Large intestine (tissue), 3 donors: ENCODE data around the gene MTMR11. TPM values are rescaled to one million over a fixed set of nuclear protein-coding genes. Genes with fewer than 3 reads are reported as not detected.
"Not testable (repeated sequence)": the region's sequence is repeated elsewhere in the genome, so short reads cannot be mapped to it uniquely, and the experiment has no call there.

Experiments used
- DNase-seq, 2 donors: peaks; one replicate each; pipeline versions ENCODE4 v3.0.0 to v3.0.0-alpha.2; 2013
- H3K27ac ChIP-seq: one replicate; pipeline ENCODE4 v1.5.1; 2013; ENCODE audit warnings: low read length
- H3K27me3 ChIP-seq: 2 replicates; pipeline ENCODE4 v1.6.1; 2013; ENCODE audit warnings: low read length; ENCODE audit not compliant: control insufficient read depth, insufficient read depth
- H3K36me3 ChIP-seq: 2 replicates; pipeline ENCODE4 v1.6.1; 2013; ENCODE audit warnings: low read length; ENCODE audit not compliant: control insufficient read depth, insufficient read depth
- H3K4me1 ChIP-seq: one replicate; pipeline ENCODE4 v1.6.1; 2013; ENCODE audit warnings: low read length; ENCODE audit not compliant: control insufficient read depth, insufficient read depth
- H3K4me3 ChIP-seq: one replicate; pipeline ENCODE4 v1.5.1; 2013; ENCODE audit warnings: low read length
- H3K9me3 ChIP-seq: one replicate; pipeline ENCODE4 v1.6.1; 2013; ENCODE audit warnings: mild to moderate bottlenecking, low read depth, low read length, moderate library complexity; ENCODE audit not compliant: control insufficient read depth
- WGBS: methylation state at CpG from one replicate; pipeline ENCODE4 v1.1.5; 2013; ENCODE audit warnings: low lambda C conversion rate; ENCODE audit not compliant: insufficient coverage; 5-methylcytosine and 5-hydroxymethylcytosine counted together
- polyA plus RNA-seq: library from polyadenylated mRNA; unstranded; fragments of 120-200 nt; gene quantifications from one replicate; pipeline ENCODE4 v1.2.1, GENCODE V29; 2013

Gene MTMR11
- polyA plus RNA-seq, 1 donor: 170 TPM

DNA sequence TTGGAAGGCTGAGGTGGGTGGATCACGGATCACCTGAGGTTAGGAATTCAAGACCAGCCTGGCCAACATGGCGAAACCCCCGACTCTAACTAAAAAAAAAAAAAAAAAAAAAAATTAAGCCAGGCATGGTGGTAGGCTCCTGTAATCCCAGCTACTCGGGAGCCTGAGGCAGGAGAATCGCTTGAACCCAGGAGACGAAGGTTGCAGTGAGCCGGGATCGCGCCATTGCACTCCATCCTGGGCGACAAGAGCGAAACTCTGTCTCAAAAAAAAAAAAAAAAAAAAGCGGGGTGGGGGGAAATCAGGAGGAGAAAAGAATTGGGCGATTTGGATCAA, 2.0 kb upstream of the MTMR11 start:
- H3K27ac ChIP-seq: peak overlapping the region; percentile 98
- not testable (repeated sequence) for DNase-seq, H3K9me3 ChIP-seq, H3K27me3 ChIP-seq
- peaks cover 54% of the 10 kb centered on the region for H3K4me1 ChIP-seq
- H3K4me3 ChIP-seq: peak overlapping the region; percentile 15
- H3K36me3 ChIP-seq: peaks cover 14% of the 10 kb centered on the region
- no CpG with 5 or more reads among the region's 13 CpGs for WGBS

DNA sequence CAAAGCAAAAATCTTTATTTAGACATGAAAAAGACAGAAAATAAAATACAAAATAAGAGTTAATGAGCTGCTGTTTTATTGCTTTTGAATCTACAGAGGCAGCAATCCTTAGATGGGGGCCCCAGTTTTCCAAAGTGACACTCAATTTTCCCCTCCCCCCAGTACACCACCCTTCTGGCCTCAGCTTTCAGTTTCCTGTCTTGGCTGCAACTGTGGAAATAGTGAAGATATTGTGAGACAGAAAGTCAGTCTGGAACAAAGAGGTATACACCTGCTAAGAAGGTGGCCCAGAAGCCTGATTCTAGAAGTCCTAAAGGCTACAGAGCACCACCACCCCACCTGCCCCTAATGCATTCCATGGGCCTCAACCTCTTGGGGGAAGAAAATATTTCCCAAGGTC, 1.1 kb upstream of the MTMR11 start:
- Histone ChIP-seq H3K9me3 (no peaks in the 10 kb centered on the region), H3K27me3 (no peaks in the 10 kb centered on the region), H3K4me3 (no peak overlapping the region), H3K36me3 (peaks cover 19% of the 10 kb centered on the region), H3K27ac (peak overlapping the region; percentile 98), H3K4me1 (peaks cover 59% of the 10 kb centered on the region)
- peak in 1 of 2 donors; percentile 76 for DNase-seq

DNA sequence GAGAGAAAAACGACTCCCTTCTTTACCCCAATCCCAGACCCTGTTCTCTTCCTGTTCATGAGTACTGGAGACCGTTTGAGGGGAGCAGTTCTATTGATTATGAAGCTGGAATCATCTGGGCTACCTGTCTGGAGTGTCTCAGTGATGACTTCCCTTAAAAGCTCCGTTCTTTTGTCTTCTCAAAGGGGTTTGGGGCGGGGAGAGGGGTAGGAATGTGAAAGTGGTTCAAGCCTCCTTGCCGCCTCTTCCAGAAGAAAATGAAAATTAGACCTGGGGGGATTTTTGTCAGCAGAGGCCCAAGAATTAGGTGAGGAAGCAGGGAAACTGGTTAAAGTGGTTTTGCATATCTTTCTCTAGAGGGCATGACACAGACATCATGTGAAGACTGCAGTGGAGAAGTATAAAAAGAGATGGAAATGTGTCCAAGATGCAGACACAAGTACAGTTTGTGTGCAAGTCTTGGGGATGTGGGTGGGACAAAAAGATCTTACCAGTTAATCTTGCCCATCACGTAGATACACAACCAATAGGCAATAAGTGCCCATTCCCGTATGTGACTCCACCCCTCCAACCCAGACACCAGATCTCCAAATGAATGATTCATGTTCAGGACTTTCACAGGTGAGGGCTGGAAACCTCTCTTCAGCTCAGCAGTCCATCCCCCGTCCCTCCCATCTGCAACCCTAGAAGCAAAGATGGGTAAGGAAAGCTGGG, 470 bp upstream of the MTMR11 start:
- H3K27me3 ChIP-seq: no peaks in the 10 kb centered on the region
- H3K27ac ChIP-seq: peak overlapping the region; percentile 98
- H3K9me3 ChIP-seq: no peaks in the 10 kb centered on the region
- peak; percentile 50 to 82 for DNase-seq
- H3K4me3 ChIP-seq: peak overlapping the region; percentile 80
- peaks cover 20% of the 10 kb centered on the region for H3K36me3 ChIP-seq
- H3K4me1 ChIP-seq: peaks cover 59% of the 10 kb centered on the region
- no CpG with 5 or more reads among the region's 8 CpGs for WGBS

DNA sequence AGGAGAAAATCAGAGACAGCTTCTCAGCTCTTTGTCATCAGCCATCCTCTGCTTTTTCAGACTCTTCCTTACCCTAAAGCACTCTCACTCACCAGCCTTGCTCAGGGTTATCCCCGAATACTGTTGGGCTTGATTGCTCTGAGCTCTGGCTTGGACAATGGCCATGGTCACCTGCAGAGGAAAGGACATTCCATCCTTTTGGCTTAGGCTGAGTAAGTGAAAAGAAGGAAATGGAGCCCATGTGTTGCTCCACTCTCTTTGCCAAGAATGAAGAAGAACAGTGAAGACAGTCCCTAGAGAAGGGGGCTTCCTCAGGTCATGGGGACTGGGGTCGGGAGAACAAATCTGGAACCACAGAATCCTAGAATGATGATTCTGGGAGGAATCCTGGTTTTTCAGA, 2.3 kb downstream of the MTMR11 start:
- Histone ChIP-seq H3K4me1 (peaks cover 66% of the 10 kb centered on the region), H3K9me3 (no peaks in the 10 kb centered on the region), H3K4me3 (peak overlapping the region; percentile 80), H3K27me3 (no peaks in the 10 kb centered on the region), H3K36me3 (peaks cover 48% of the 10 kb centered on the region), H3K27ac (no peak overlapping the region)
- no peak for DNase-seq
- no CpG with 5 or more reads among the region's 2 CpGs for WGBS

DNA sequence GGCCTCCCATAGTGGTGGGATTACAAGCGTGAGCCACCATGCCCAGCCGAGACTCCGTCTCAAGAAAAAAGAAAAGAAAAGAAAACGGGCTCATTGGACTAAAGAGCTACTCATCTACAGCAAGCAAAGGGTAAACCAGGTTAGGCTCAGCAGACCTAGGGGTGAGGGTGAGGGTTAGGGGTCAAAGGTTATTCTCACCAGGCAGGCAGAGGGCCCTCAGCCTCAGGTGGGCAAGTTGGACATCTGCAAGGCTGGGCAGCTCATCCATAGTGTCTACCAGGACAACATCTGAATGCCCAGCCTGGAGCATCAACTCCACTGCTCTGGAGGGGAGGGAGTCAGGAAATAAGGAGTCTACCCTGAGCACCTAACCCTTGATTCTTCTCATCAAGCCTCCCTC, 3.5 kb downstream of the MTMR11 start:
- peaks cover 70% of the 10 kb centered on the region for H3K4me1 ChIP-seq
- no CpG with 5 or more reads among the region's 4 CpGs for WGBS
- no peaks in the 10 kb centered on the region for H3K9me3 ChIP-seq
- H3K36me3 ChIP-seq: peaks cover 56% of the 10 kb centered on the region
- H3K4me3 ChIP-seq: no peak overlapping the region
- H3K27ac ChIP-seq: peak overlapping the region; percentile 30
- no peaks in the 10 kb centered on the region for H3K27me3 ChIP-seq
- DNase-seq: no peak

DNA sequence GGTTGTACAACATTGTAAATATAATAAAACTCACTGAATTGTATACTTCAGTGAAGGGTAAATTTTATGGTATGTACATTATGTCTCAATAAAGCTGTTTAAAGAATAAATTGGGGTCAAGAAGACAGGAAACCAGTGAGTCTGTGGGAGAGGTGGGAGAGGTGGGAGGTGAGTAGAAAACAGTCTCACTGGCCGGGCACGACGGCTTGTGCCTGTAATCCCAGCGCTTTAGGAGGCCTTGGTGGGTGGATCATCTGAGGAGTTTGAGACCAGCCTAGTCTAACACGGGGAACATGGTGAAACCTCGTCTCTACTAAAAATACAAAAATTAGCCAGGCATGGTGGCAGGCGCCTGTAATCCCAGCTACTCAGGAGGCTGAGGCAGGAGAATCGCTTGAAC, 4.2 kb downstream of the MTMR11 start:
- 60% methylated on average over 1 of the region's 8 CpGs for WGBS
- Histone ChIP-seq H3K4me3 (no peak overlapping the region), H3K27ac (peak overlapping the region; percentile 30), H3K36me3 (peaks cover 56% of the 10 kb centered on the region), H3K27me3 (no peaks in the 10 kb centered on the region), H3K4me1 (peaks cover 65% of the 10 kb centered on the region), H3K9me3 (no peaks in the 10 kb centered on the region)
- DNase-seq: peak in 1 of 2 donors; percentile 41

DNA sequence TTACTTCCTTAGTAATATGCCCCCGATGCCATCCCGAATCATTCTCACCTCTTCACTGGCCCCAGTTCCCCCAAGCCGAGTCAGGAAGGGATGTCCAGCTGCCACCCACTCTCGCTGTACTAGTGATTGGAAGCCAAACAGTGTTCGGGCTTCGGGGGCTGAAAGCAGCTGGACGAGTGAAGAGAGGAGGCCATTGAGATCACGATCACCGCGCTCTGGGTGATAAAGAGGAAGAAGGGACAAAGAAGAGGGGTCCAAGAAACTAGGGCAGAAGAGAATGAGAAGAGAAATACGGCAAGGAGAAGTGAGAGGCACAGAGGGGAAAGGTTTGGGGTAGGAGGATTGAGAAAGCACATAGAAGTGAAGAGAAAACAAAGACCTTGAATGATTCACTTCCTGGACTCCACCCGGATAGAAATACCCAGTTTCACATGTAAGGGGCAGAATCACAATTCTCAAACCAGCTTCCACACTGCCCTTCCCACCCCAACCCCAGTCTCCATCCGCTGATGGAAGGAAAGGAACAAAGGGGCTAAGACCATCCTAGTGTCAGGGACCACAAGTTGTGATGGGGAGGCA, 5.4 kb downstream of the MTMR11 start:
- no peak for DNase-seq
- WGBS: 100% methylated on average over 7 of the region's 13 CpGs
- Histone ChIP-seq H3K9me3 (no peaks in the 10 kb centered on the region), H3K4me3 (no peak overlapping the region), H3K4me1 (peaks cover 60% of the 10 kb centered on the region), H3K27me3 (no peaks in the 10 kb centered on the region), H3K36me3 (peaks cover 61% of the 10 kb centered on the region), H3K27ac (no peak overlapping the region)

DNA sequence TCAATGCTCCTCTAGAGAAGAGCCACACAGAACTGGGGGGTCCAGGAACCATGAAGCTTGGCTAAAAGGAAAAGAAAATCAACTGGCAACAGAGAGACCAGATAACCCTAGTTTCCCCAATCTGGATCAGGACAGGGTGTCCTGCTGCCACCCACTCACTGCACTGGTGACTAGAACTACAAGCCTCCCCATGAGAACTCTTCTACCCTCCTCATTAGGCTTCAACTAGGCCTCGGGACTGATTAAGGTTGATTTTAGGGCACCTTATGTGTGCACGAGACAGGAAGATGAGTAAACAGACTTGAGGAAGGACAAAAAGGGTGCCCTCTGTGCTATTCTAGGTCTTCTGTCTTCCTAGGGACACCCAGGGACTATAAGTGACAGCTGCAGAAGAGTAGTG, 6.8 kb downstream of the MTMR11 start:
- H3K9me3 ChIP-seq: no peaks in the 10 kb centered on the region
- peaks cover 64% of the 10 kb centered on the region for H3K4me1 ChIP-seq
- H3K27ac ChIP-seq: no peak overlapping the region
- H3K27me3 ChIP-seq: no peaks in the 10 kb centered on the region
- peaks cover 75% of the 10 kb centered on the region for H3K36me3 ChIP-seq
- no peak for DNase-seq
- WGBS: no CpG with 5 or more reads among the region's 2 CpGs
- H3K4me3 ChIP-seq: no peak overlapping the region

DNA sequence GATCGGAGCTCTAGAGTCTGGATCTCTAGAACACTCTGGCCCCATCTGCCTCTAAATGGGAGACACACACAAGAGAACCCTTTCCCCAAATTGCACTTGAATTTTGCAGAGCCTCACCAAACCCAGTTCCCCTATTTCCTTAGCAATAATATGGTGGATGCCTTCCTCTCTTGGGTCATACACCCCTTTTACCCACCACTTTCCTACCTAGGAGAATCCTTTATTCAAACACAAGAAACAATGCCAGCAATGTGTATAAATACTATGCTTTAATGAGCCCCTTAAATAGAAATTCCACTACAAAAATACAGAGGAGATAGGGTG, 8.3 kb downstream of the MTMR11 start:
- no CpG with 5 or more reads among the region's 1 CpG for WGBS
- no peak for DNase-seq
- peaks cover 49% of the 10 kb centered on the region for H3K4me1 ChIP-seq
- H3K27me3 ChIP-seq: no peaks in the 10 kb centered on the region
- peak overlapping the region; percentile 99 for H3K27ac ChIP-seq
- H3K4me3 ChIP-seq: peak overlapping the region; percentile 76
- peaks cover 75% of the 10 kb centered on the region for H3K36me3 ChIP-seq
- H3K9me3 ChIP-seq: no peaks in the 10 kb centered on the region

DNA sequence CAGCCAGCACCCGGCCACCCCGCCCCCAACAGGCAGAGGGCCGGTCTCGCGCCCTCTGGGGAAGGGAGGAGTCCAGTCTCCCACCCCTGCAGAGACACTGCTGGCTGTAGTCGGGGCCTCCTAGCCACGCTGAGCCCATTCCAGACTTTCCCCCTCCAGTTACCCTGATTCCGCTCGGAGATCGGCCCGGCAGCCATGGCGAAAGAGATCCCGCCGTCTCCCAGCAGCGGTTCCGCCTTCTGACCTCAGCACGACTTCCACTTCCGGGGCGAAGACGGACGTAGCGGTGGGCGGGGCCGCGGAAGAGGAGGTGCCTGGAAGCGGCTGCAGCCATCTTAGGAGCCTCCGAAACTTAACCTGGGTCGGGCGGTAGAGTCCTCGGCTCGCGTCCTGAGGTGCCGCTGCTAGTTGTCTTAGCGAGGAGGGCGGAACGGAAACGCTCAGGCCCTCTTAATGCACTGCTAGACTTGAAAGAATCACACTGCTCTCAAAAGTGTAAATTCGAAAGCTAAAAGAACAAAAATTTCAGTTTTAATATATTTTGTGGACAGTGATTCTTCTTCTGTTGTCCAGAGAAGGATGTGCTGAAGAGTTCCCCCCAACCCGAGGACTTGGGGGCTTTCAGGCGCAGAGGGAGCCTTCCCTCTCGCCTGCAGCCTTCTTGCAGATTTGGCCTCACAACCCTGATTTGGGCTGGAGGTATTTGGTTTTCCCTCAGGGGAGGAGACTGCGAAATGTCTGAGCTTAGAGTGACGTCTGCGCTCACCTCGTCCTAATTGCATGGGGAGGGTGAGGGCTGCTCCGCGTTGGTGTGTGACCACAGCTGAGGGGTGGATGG, 8.9 kb downstream of the MTMR11 start, which contains the start of gene SF3B4:
Gene SF3B4 (minus strand): TSS at position 241 of the 838 bp plus-strand sequence. CDS start 44 bp downstream, at position 197.
- peak; percentile 95 for DNase-seq
- H3K27ac ChIP-seq: peak within 1 kb of the TSS; percentile 99
- WGBS: no CpG with 5 or more reads among the region's 47 CpGs
- H3K9me3 ChIP-seq: no peaks in the 10 kb centered on the region
- H3K27me3 ChIP-seq: no peaks in the 10 kb centered on the region
- H3K36me3 ChIP-seq: peaks cover 77% of the 10 kb centered on the region
- H3K4me1 ChIP-seq: peaks cover 46% of the 10 kb centered on the region
- H3K4me3 ChIP-seq: peak within 1 kb of the TSS; percentile 76
